COLO829 (cell line): Measurements from ENCODE around the gene ANKRD10.
"Not testable (repeated sequence)": the region's sequence is repeated elsewhere in the genome, so short reads cannot be mapped to it uniquely, and the experiment has no call there.

ENCODE experiments used
- DNase-seq: peaks from one replicate; pipeline ENCODE4 v3.0.0; 2012; ENCODE audit warnings: low spot score

Gene ANKRD10

DNA sequence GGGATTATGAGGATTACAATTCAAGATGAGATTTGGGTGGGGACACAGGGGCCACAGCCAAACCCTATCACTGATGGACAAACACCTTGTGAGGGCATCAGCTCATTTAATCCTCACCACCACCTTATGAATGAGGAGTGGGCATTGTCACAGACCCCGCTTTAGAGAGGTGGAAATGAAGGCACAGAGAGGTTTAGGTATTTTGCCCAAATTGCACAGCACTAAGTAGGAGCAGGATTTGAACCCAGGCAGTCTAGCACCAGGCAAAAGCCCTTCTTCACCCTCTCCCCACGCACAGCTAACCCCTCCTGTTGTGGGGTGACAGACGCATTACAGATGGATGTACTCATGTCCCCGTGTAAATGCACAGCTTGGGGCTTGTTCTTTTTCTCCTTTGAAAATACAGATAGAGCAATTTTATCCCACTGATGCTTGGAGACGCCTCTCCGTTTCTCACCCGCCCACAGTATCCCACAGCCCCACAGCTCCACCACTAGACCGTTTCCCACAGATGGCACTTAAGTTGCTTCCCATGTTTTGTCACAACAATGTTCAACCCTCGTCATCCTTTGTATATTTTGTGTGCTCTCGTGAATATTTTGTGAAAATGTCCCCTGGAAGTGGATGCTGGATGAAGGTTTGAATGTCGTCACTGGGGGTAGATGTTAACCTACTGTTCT is 48.2 kb downstream of the ANKRD10 start:
- DNase-seq: no peak

- no peak for DNase-seq
Measured at GRCh38 chr13:110863685-110864084, 51.2 kb downstream of the ANKRD10 start.

GRCh38 chr13:110860983-110861382 is 53.9 kb downstream of the ANKRD10 start:
- no peak for DNase-seq

GRCh38 chr13:110856942-110857835 is 57.7 kb downstream of the ANKRD10 start:
- no peak for DNase-seq

- no peak for DNase-seq
Measured at GRCh38 chr13:110855363-110855762, 59.5 kb downstream of the ANKRD10 start.

DNA sequence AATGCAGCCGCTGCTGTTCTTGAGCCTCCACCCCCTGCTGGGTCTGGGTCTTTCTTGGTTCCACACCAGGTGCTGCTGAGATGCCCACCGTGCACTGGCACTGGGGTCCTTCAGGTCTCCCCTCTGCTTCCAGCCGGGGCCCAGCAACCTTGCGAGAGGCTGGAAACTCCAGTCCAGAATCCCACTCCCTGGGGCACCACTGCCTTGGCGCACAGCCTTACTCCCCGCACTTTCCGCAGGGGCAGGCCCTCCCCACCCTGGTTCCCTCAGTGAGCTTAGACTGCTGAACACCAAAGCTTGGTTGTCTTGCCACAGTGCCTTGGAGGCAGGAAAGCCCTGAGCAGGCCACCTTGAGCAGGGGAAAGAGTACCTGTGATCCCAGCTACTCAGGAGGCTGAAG is 60.0 kb downstream of the ANKRD10 start:
- DNase-seq: no peak

DNA sequence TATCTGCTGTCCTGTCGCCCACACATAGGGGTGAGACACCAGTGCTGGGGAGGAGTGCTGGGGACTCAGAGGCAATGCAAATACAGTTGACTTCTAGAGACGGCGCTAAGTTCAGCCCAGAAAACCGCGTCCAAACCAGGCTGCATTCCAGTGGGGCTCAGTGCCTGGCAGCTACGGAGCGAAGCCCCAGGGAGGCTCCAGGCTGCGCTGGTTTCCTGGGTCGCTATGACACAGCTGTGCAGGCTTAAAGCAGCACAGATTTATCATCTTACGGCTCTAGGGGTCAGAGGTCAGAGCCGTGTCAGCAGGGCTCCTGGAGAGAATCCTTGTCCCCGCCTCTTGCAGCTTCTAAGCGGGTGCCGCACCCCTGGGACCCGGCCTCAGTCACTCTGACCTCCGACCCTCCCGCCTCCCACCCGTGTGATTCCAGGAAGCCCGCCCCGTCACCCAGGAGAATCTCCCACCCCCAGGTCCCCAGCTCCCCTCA is 61.6 kb downstream of the ANKRD10 start:
- no peak for DNase-seq

DNA sequence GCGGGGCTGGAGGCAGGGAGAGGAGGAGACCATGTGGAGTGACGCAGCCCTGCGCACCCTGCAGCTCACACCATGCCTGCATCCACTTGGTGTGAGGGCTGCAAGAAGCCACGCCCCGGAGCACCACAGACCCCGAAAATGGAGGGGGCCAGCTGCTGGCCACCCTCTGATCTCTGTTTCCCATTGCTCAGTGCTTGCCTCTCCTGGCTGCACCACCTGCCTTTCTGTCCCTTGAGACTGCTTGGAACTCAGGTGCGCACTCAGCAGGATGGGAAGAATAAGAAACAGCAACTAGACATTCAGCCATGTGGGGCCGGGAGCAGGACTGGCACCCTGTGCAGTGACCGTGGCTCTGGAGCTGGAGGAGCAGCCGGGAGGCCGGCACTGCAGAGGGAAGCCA is 64.0 kb downstream of the ANKRD10 start:
- no peak for DNase-seq

DNA sequence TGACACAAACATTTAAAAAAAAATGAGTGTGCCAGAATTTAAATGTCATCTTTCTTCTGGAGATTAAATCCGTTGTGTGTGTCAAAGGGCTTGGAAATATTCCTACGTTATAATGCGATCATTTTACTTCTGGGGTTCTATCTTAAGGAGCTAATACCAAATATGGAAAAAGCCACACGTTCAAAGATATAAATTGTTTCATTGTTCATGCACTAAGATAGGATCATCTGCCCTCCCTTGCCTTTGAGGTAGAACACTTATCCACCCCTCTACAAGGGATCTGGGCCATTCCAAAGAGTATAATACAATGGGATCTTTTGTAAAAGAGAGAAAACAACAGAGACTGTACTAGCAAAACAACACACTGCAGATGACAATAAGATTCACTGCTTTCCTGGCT is 64.9 kb downstream of the ANKRD10 start:
- peak; percentile 54 for DNase-seq

- DNase-seq: no peak
Measured at GRCh38 chr13:110845520-110845919, 69.3 kb downstream of the ANKRD10 start.

GRCh38 chr13:110841846-110842245 is 73.0 kb downstream of the ANKRD10 start:
- no peak for DNase-seq

DNA sequence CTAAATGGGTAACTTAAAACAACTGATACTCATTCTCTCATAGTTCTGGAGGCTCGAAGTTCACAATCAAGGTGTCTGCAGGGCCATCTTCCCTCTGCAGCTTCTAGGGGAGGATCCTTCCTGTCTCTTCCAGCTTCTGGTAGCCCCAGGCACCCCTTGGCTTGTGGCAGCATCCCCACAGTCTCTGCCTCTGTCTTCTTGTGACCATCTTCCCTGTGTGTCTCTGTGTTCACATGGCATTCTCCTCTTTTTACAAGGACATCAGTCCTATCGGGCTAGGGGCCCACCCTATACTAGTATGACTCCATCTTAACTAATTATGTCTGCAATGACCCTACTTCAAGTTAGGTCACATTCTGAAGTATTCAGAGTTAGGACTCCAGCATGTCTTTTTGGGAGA is 73.5 kb downstream of the ANKRD10 start:
- DNase-seq: no peak

DNA sequence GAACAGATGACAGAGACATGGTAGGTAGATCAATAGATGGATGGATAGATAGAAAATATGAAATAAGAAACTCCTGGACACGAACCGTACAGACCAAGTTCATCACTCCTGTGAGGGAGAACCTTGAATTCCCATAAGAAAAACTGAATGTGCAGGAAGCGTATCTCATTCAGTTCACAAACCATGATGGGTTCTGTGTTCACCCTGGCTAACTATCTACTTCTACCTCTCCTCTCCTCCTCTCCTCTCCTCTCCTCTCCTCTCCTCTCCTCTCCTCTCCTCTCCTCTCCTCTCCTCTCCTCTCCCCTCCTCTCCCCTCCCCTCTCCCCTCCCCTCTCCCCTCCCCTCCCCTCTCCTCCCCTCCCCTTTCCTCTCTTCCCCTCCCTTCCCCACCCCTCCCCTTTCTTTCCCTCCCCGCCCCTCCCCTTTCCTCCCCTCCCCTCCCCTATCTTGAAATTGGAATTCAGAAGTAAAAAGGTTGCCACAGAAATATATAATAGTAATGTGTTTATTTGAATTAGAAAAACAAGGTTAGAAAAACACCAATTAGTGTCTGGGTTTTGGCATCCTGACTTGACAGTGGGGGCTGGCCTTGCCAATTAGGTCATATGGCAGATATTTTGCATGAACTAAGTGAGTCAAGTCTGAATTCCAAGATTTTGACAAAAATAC is 75.9 kb downstream of the ANKRD10 start:
- no peak for DNase-seq

- DNase-seq: no peak
Measured at GRCh38 chr13:110838116-110838515, 76.8 kb downstream of the ANKRD10 start.

DNA sequence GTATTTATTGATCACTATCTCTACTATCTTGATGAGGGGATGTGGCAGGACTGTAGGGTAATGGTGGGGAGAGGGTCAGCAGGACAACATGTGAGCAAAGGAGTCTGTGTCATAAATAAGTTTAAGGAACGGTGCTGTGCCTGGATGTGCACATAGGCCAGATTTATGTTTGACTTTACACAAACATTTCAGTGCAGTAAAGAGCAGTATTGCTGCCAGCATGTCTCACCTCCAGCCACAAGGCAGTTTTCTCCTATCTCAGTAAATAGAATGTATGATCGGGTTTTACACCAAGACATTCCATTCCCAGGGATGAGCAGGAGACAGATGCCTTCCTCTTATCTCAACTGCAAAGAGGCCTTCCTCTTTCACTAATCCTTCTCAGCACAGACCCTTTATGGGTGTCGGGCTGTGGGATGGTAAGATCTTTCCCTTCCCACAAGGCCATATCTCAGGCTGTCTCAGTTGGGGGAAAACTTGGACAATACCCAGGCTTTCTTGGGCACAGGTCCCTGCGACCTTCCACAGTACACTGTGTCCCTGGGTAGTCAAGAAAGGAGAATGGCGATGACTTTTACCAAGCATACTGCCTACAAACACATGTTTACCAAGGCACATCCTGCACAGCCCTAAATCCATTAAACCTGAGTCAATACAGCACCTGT is 77.3 kb downstream of the ANKRD10 start:
- DNase-seq: not testable (repeated sequence)

- no peak for DNase-seq
Measured at GRCh38 chr13:110836605-110836903, 78.3 kb downstream of the ANKRD10 start.

GRCh38 chr13:110835721-110836604 is 78.9 kb downstream of the ANKRD10 start:
- no peak for DNase-seq

- DNase-seq: no peak
Measured at GRCh38 chr13:110834572-110834971, 80.3 kb downstream of the ANKRD10 start.

DNA sequence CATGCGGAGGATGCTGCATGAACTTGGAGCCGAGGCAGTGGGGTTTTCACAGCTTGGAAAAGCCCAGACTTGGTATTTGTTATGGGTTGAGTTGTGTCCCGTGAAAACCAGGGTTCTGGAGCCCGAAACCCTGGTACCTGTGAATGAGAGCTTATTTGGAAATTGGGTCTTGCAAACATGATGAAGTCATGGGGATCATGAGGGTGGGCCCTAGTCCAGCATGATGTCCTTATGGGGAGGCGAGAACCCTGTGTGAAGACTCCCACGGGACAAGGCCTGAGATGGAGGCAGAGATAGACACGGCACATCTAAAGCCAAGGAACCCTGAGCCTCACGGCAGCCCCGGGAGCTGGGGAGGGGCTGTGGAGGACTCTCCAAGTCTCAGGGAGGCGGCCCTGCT is 82.3 kb downstream of the ANKRD10 start:
- DNase-seq: no peak

DNA sequence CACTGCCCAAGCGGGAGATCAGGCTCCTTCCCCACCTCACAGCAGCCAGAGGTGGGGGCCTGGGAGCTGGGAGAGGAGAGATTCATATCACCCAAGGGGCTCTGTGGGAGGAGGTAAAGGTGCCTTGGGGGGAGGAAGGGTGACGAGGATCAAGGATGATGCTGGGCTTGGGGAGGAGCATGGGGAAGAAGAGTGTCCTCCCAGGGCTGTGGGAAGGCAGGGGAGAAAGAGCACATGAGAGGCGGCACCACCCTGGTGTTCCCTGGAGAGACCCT is 82.7 kb downstream of the ANKRD10 start:
- DNase-seq: no peak

- DNase-seq: no peak
Measured at GRCh38 chr13:110831437-110832204, 83.2 kb downstream of the ANKRD10 start.
